ENCODE data around the gene GSG1L2. TPM values are rescaled to one million over a fixed set of nuclear protein-coding genes. Genes with fewer than 3 reads are reported as not detected.

The GSG1L2 gene
- total RNA-seq, 4 donors from 2014 or later: not detected

GRCh38 chr17:9769036-9769695 is 52.7 kb downstream of the GSG1L2 start:
- H3K27me3 ChIP-seq: no peaks in the 10 kb centered on the region
- H3K36me3 ChIP-seq: no peaks in the 10 kb centered on the region
- H3K27ac ChIP-seq: no peak overlapping the region
- 80 to 89% methylated on average over 15 of the region's 15 CpGs for WGBS, 2 donors
- TF ChIP-seq POLR2A (IDR thresholded peaks at IDR 0.05) (no peak), EP300 (IDR thresholded peaks at IDR 0.05) (no peak), CTCF (IDR thresholded peaks at IDR 0.05) (no peak)
- H3K9me3 ChIP-seq: no peaks in the 10 kb centered on the region
- no peak overlapping the region for H3K4me3 ChIP-seq
- H3K4me1 ChIP-seq: no peaks in the 10 kb centered on the region
- DNase-seq (ENCODE audit: low spot score in 2 of 2): no peak

- H3K4me3 ChIP-seq: no peak overlapping the region
- no peak for TF ChIP-seq EP300 (IDR thresholded peaks at IDR 0.05)
- TF ChIP-seq POLR2A (IDR thresholded peaks at IDR 0.05): no peak
- peak in 3 of 5 experiments; percentile 34 to 67 (median 46) for TF ChIP-seq CTCF (IDR thresholded peaks at IDR 0.05)
- H3K27me3 ChIP-seq: no peaks in the 10 kb centered on the region
- H3K27ac ChIP-seq: no peak overlapping the region
- WGBS, 2 donors: 28 to 55% methylated on average over 5 of the region's 5 CpGs
- no peaks in the 10 kb centered on the region for H3K4me1 ChIP-seq
- DNase-seq (ENCODE audit: low spot score in 2 of 2): no peak
- H3K9me3 ChIP-seq: no peaks in the 10 kb centered on the region
- no peaks in the 10 kb centered on the region for H3K36me3 ChIP-seq
These were observed 53.4 kb downstream of the GSG1L2 start for GRCh38 chr17:9768381-9768934.

- no peak overlapping the region for H3K4me3 ChIP-seq
- TF ChIP-seq EP300 (IDR thresholded peaks at IDR 0.05): no peak
- TF ChIP-seq POLR2A (IDR thresholded peaks at IDR 0.05): no peak
- TF ChIP-seq CTCF (IDR thresholded peaks at IDR 0.05): no peak
- 78 to 87% methylated on average over 7 of the region's 7 CpGs for WGBS, 2 donors
- H3K9me3 ChIP-seq: no peaks in the 10 kb centered on the region
- no peak overlapping the region for H3K27ac ChIP-seq
- H3K36me3 ChIP-seq: no peaks in the 10 kb centered on the region
- no peaks in the 10 kb centered on the region for H3K27me3 ChIP-seq
- DNase-seq (ENCODE audit: low spot score in 2 of 2): no peak
- H3K4me1 ChIP-seq: no peaks in the 10 kb centered on the region
These were observed 54.4 kb downstream of the GSG1L2 start for GRCh38 chr17:9767432-9767991.

- WGBS, 2 donors: 56 to 59% methylated on average over 5 of the region's 5 CpGs
- TF ChIP-seq POLR2A (IDR thresholded peaks at IDR 0.05) (no peak), EP300 (IDR thresholded peaks at IDR 0.05) (no peak), CTCF (IDR thresholded peaks at IDR 0.05) (no peak)
These were observed 54.9 kb downstream of the GSG1L2 start for GRCh38 chr17:9766970-9767369.

GRCh38 chr17:9765322-9765721 is 56.6 kb downstream of the GSG1L2 start:
- no peaks in the 10 kb centered on the region for H3K4me1 ChIP-seq
- TF ChIP-seq POLR2A (IDR thresholded peaks at IDR 0.05) (no peak), CTCF (IDR thresholded peaks at IDR 0.05) (no peak), EP300 (IDR thresholded peaks at IDR 0.05) (no peak)
- DNase-seq (ENCODE audit: low spot score in 2 of 2): no peak
- H3K27me3 ChIP-seq: no peaks in the 10 kb centered on the region
- no peak overlapping the region for H3K4me3 ChIP-seq
- no peaks in the 10 kb centered on the region for H3K36me3 ChIP-seq
- H3K27ac ChIP-seq: no peak overlapping the region
- whole genome bisulfite sequencing, 2 donors: 87 to 100% methylated on average over 1 of the region's 1 CpG
- H3K9me3 ChIP-seq: no peaks in the 10 kb centered on the region

More at GRCh38 chr17:9766970-9767369, 54.9 kb downstream of the GSG1L2 start:
- Histone ChIP-seq H3K9me3 (no peaks in the 10 kb centered on the region), H3K4me1 (no peaks in the 10 kb centered on the region), H3K27me3 (no peaks in the 10 kb centered on the region), H3K4me3 (no peak overlapping the region), H3K36me3 (no peaks in the 10 kb centered on the region), H3K27ac (no peak overlapping the region)
- DNase-seq (ENCODE audit: low spot score in 2 of 2): no peak

Measured in tibial nerve (tissue), 4 donors.